ENCODE data around the gene CYTIP.
"Not testable (repeated sequence)": the region's sequence is repeated elsewhere in the genome, so short reads cannot be mapped to it uniquely, and the experiment has no call there.

DNA sequence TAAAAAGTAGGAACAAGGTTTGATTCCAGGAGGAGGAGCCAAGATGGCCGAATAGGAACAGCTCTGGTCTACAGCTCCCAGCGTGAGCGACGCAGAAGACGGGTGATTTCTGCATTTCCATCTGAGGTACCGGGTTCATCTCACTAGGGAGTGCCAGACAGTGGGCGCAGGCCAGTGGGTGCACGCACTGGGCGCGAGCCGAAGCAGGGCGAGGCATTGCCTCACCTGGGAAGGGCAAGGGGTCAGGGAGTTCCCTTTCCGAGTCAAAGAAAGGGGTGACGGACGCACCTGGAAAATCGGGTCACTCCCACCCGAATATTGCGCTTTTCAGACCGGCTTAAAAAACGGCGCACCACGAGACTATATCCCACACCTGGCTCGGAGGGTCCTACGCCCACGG, 75.4 kb downstream of the CYTIP start:
- not testable (repeated sequence) for TF ChIP-seq POLR2AphosphoS5 (IDR thresholded peaks at IDR 0.05; ENCODE audit: low read depth, low read length); CTCF (IDR thresholded peaks at IDR 0.05); EP300 (IDR thresholded peaks at IDR 0.05; ENCODE audit: borderline replicate concordance in 1 of 2, low read depth in 1 of 2, low read length in 1 of 2); YY1 (IDR thresholded peaks at IDR 0.05; ENCODE audit: low read depth); ZBTB33 (IDR thresholded peaks at IDR 0.05; ENCODE audit: borderline replicate concordance, low read depth); EZH2phosphoT487 (IDR thresholded peaks at IDR 0.05; ENCODE audit: borderline replicate concordance, low read depth); SMC3 (IDR thresholded peaks at IDR 0.05; ENCODE audit: low read depth, low read length); USF2 (IDR thresholded peaks at IDR 0.05; ENCODE audit: borderline replicate concordance, low read depth, low read length); RFX5 (IDR thresholded peaks at IDR 0.05; ENCODE audit: low read length); GABPA (IDR thresholded peaks at IDR 0.05; ENCODE audit: low read depth); ELF1 (IDR thresholded peaks at IDR 0.05); TEAD4 (IDR thresholded peaks at IDR 0.05; ENCODE audit: borderline replicate concordance, insufficient read depth)
- TF ChIP-seq, protein P1, sequence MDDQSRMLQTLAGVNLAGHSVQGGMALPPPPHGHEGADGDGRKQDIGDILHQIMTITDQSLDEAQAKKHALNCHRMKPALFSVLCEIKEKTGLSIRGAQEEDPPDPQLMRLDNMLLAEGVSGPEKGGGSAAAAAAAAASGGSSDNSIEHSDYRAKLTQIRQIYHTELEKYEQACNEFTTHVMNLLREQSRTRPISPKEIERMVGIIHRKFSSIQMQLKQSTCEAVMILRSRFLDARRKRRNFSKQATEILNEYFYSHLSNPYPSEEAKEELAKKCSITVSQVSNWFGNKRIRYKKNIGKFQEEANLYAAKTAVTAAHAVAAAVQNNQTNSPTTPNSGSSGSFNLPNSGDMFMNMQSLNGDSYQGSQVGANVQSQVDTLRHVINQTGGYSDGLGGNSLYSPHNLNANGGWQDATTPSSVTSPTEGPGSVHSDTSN (IDR thresholded peaks at IDR 0.05): not testable (repeated sequence)
- TF ChIP-seq, protein P2, sequence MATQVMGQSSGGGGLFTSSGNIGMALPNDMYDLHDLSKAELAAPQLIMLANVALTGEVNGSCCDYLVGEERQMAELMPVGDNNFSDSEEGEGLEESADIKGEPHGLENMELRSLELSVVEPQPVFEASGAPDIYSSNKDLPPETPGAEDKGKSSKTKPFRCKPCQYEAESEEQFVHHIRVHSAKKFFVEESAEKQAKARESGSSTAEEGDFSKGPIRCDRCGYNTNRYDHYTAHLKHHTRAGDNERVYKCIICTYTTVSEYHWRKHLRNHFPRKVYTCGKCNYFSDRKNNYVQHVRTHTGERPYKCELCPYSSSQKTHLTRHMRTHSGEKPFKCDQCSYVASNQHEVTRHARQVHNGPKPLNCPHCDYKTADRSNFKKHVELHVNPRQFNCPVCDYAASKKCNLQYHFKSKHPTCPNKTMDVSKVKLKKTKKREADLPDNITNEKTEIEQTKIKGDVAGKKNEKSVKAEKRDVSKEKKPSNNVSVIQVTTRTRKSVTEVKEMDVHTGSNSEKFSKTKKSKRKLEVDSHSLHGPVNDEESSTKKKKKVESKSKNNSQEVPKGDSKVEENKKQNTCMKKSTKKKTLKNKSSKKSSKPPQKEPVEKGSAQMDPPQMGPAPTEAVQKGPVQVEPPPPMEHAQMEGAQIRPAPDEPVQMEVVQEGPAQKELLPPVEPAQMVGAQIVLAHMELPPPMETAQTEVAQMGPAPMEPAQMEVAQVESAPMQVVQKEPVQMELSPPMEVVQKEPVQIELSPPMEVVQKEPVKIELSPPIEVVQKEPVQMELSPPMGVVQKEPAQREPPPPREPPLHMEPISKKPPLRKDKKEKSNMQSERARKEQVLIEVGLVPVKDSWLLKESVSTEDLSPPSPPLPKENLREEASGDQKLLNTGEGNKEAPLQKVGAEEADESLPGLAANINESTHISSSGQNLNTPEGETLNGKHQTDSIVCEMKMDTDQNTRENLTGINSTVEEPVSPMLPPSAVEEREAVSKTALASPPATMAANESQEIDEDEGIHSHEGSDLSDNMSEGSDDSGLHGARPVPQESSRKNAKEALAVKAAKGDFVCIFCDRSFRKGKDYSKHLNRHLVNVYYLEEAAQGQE (IDR thresholded peaks at IDR 0.05; ENCODE audit: low read depth, low read length): not testable (repeated sequence)

Data from SK-N-SH (cell line).